GM12878 (cell line): ENCODE measurements around the gene ANLN.

ENCODE experiments used
- CBX5 ChIP-seq: sonication (generic); IDR thresholded peaks from 2 replicates; pipeline ENCODE4 v1.6.1; 2016; ENCODE audit warnings: low read depth, moderate library complexity, mild to moderate bottlenecking, inconsistent platforms
- SIX5 ChIP-seq: IDR thresholded peaks from 2 replicates; pipeline ENCODE4 v1.6.1; 2011; ENCODE audit warnings: mild to moderate bottlenecking, low read depth, low read length, moderate library complexity; ENCODE audit not compliant: severe bottlenecking

GRCh38 chr7:36496576-36496975 is 106.9 kb downstream of the ANLN start:
- TF ChIP-seq SIX5 (no peak), CBX5 (no peak)
